Measurements from ENCODE around the gene GEMIN7. TPM values are rescaled to one million over a fixed set of nuclear protein-coding genes. Genes with fewer than 3 reads are reported as not detected.

GEMIN7 gene
- total RNA-seq, 1 experiment from 2014 or later, result 29.6 TPM

- no peaks in the 10 kb centered on the region for H3K9me2 ChIP-seq (ENCODE audit: insufficient read depth)
- no peak for DNase-seq
- H3K9me3 ChIP-seq (ENCODE audit: insufficient read depth, low read depth), result no peaks in the 10 kb centered on the region
- H3K4me2 ChIP-seq, result no peak overlapping the region
- H3K79me2 ChIP-seq (ENCODE audit: low read depth), result peaks cover 32% of the 10 kb centered on the region
- no peaks in the 10 kb centered on the region for H3K27me3 ChIP-seq (ENCODE audit: insufficient read depth, low read depth)
- H3K4me3 ChIP-seq, result no peak overlapping the region
- H3F3A ChIP-seq (ENCODE audit: insufficient read depth, low read depth), result 0 out of 2 replicates have a peak, but pooled peaks cover 7% of the 10 kb centered on the region
- no peaks in the 10 kb centered on the region for H3K36me3 ChIP-seq (ENCODE audit: low read depth)
- ChIA-PET CTCF (no interaction called here), POLR2A (ENCODE audit: unreplicated experiment) (no interaction called here)
- H3K27ac ChIP-seq, result no peak overlapping the region
- intact Hi-C loops (cut with micrococcal nuclease; ENCODE audit: unreplicated experiment), result no loop called here
- TF ChIP-seq CTCF (conservative IDR thresholded peaks at IDR 0.05) (no peak), EZH2 (IDR thresholded peaks at IDR 0.05; ENCODE audit: low read depth) (no peak)
- no peaks in the 10 kb centered on the region for H3K4me1 ChIP-seq (replicated peaks; ENCODE audit: insufficient read depth)
- H2AFZ ChIP-seq, result no peak overlapping the region
- peaks cover 68% of the 10 kb centered on the region for H4K20me1 ChIP-seq (ENCODE audit: insufficient read depth)
- BruUV-seq (replicated peaks), result no TSS peak
Measured at GRCh38 chr19:45133661-45134060, 54.6 kb downstream of the GEMIN7 start.

- Histone ChIP-seq H3K4me1 (replicated peaks; ENCODE audit: insufficient read depth) (no peaks in the 10 kb centered on the region), H3K79me2 (ENCODE audit: low read depth) (peaks cover 25% of the 10 kb centered on the region), H3F3A (ENCODE audit: insufficient read depth, low read depth) (0 out of 2 replicates have a peak, but pooled peaks cover 3% of the 10 kb centered on the region), H3K4me2 (no peak overlapping the region), H3K9me2 (ENCODE audit: insufficient read depth) (no peaks in the 10 kb centered on the region), H3K27me3 (ENCODE audit: insufficient read depth, low read depth) (no peaks in the 10 kb centered on the region), H2AFZ (no peak overlapping the region), H3K9me3 (ENCODE audit: insufficient read depth, low read depth) (no peaks in the 10 kb centered on the region), H3K36me3 (ENCODE audit: low read depth) (no peaks in the 10 kb centered on the region), H3K4me3 (no peak overlapping the region), H4K20me1 (ENCODE audit: insufficient read depth) (peaks cover 57% of the 10 kb centered on the region), H3K27ac (no peak overlapping the region)
- CTCF ChIA-PET, result no interaction called here
- BruUV-seq (replicated peaks), result no TSS peak
- TF ChIP-seq CTCF (conservative IDR thresholded peaks at IDR 0.05) (no peak), EZH2 (IDR thresholded peaks at IDR 0.05; ENCODE audit: low read depth) (no peak)
- POLR2A ChIA-PET (ENCODE audit: unreplicated experiment), result no interaction called here
- intact Hi-C loops (cut with micrococcal nuclease; ENCODE audit: unreplicated experiment), result no loop called here
- DNase-seq, result no peak
Measured at GRCh38 chr19:45135176-45135885, 56.3 kb downstream of the GEMIN7 start.

GRCh38 chr19:45136507-45137178 is 57.6 kb downstream of the GEMIN7 start:
- H3K27ac ChIP-seq, result no peak overlapping the region
- TF ChIP-seq CTCF (conservative IDR thresholded peaks at IDR 0.05) (no peak), EZH2 (IDR thresholded peaks at IDR 0.05; ENCODE audit: low read depth) (no peak)

More at GRCh38 chr19:45136507-45137178, 57.6 kb downstream of the GEMIN7 start:
- POLR2A ChIA-PET (ENCODE audit: unreplicated experiment), result interaction anchor here (0.7 kb wide), 1 partner anchor 185 kb away, joined by 29 read pairs; no protein-coding TSS in a partner anchor
- BruUV-seq (replicated peaks), result no TSS peak
- intact Hi-C loops (cut with micrococcal nuclease; ENCODE audit: unreplicated experiment), result no loop called here
- Histone ChIP-seq H3F3A (ENCODE audit: insufficient read depth, low read depth) (no peaks in the 10 kb centered on the region), H3K36me3 (ENCODE audit: low read depth) (no peaks in the 10 kb centered on the region), H2AFZ (no peak overlapping the region), H3K4me3 (no peak overlapping the region), H4K20me1 (ENCODE audit: insufficient read depth) (peaks cover 45% of the 10 kb centered on the region), H3K79me2 (ENCODE audit: low read depth) (peaks cover 19% of the 10 kb centered on the region), H3K27me3 (ENCODE audit: insufficient read depth, low read depth) (no peaks in the 10 kb centered on the region), H3K4me1 (replicated peaks; ENCODE audit: insufficient read depth) (no peaks in the 10 kb centered on the region), H3K9me3 (ENCODE audit: insufficient read depth, low read depth) (no peaks in the 10 kb centered on the region), H3K9me2 (ENCODE audit: insufficient read depth) (no peaks in the 10 kb centered on the region), H3K4me2 (no peak overlapping the region)
- CTCF ChIA-PET, result no interaction called here
- DNase-seq, result no peak
